Measurements from ENCODE around the gene IGSF21.

The IGSF21 gene

DNA sequence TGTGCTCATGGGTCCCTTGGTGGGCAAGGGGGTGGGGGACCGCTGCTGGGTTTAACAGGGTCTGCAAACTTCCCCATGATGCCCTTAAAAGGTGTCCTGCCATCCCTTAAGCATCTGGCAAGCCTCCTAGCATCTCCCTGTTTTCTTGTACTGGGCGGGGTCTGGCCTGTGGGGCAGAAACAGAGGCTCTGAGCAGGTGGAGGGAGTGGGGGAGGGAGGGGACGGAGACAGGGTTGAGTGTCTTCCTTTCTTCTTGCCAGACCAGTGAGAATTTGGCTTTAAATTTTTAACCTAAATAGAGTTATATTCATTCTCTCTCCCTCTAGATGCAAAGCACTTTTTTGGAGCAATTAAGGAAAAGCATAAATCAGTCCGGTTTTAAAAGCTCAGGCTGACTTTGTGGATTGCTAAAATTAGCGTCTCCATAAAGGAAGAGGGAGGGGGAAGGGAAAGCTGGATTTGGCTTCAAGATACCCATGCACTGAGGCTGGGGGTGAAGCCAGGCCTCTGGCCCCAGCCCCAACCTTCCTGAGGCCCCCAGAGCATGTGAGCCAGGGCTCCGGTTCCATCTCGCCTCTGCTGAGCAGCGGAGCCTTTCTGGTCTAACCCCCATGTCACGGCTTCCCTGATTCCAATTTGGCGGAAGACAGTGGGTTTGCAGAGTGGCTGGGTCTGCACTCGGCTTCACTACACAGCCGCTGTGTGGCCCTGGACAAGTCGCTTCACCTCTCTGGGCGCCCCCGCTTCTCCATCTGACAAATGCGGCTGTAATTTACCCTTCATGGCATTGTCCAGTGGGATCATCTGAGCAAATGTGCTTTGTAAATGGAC, 25.3 kb downstream of the IGSF21 start:
- Mint-ChIP-seq H3K36me3 (ENCODE audit: low read depth) (no peaks in the 10 kb centered on the region), H3K27me3 (ENCODE audit: low read depth) (peaks cover 53% of the 10 kb centered on the region), H3K27ac (peak overlapping the region in 2 of 3 experiments; percentile 22 to 34), H3K4me1 (peaks cover 22% of the 10 kb centered on the region), H3K4me3 (no peak overlapping the region), H3K9me3 (peaks cover 2% of the 10 kb centered on the region)
- TF ChIP-seq, protein P1, sequence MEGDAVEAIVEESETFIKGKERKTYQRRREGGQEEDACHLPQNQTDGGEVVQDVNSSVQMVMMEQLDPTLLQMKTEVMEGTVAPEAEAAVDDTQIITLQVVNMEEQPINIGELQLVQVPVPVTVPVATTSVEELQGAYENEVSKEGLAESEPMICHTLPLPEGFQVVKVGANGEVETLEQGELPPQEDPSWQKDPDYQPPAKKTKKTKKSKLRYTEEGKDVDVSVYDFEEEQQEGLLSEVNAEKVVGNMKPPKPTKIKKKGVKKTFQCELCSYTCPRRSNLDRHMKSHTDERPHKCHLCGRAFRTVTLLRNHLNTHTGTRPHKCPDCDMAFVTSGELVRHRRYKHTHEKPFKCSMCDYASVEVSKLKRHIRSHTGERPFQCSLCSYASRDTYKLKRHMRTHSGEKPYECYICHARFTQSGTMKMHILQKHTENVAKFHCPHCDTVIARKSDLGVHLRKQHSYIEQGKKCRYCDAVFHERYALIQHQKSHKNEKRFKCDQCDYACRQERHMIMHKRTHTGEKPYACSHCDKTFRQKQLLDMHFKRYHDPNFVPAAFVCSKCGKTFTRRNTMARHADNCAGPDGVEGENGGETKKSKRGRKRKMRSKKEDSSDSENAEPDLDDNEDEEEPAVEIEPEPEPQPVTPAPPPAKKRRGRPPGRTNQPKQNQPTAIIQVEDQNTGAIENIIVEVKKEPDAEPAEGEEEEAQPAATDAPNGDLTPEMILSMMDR (IDR thresholded peaks at IDR 0.05; ENCODE audit: unreplicated experiment in 3 of 3): no peak

DNA sequence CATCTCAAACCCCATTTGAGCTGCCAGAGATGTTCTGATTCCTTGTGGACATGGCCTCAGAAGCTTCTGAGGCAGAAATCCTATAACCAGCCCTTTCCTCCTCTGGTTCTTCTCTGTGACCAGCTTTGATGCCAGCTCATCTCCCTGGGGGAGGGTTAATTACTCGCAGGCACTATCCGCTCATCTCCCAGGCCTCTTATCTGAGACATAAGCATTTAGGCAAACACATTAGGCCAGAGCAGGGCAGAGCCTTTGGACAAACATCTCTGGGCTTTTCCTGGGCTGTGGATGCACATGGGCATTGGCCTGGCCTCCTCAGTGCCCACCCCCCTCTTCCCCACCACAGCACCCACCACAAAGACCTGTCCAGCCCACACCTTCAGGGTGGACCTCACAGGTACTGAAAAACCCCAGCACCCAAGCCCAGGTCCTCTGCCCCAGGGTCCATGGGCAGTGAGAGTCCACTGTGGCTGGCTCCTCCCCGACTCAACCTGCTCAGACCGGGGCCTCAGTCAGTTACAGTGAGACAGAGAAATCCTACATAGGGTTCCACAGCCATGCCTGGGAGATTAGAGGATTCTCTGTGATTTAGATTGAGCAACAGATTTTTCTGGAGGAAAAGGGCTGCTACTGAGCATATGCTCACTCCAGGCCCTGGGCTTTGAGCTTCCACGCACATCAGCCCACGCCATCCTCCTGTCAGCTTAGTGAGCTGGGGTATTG, 26.9 kb downstream of the IGSF21 start:
- Mint-ChIP-seq H3K27ac (no peak overlapping the region), H3K36me3 (ENCODE audit: low read depth) (no peaks in the 10 kb centered on the region), H3K9me3 (peaks cover 2% of the 10 kb centered on the region), H3K4me1 (peaks cover 27% of the 10 kb centered on the region), H3K27me3 (ENCODE audit: low read depth) (peaks cover 55% of the 10 kb centered on the region), H3K4me3 (no peak overlapping the region)
- TF ChIP-seq, protein P1 (IDR thresholded peaks at IDR 0.05; ENCODE audit: unreplicated experiment in 3 of 3): no peak

DNA sequence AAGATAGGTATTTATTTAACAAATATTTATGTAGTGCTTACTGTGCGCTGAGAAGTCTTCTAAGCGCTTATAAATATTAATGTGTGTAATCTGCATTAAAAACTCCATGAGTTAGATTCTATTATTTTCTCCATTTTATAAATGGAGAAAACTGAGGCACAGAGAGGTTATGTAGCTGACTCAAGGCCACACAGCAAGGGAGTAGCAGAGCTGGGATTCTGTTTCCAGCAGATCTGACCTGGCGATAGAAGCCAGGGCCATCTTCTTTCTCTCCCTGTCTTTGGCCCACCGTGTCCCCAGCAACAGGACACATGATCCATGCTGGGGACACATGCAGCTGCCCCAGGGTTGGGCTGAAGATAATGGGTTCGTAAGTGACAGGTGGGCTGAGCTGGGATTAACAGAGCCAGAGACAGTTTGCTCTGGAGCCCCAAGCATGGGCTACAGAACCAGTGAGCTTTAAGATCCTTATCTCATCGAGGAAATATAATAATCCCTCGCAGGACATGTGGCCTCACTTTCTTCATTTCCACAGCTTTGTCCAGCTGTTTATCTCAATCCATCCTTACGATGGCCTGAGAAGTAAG, 30.3 kb downstream of the IGSF21 start:
- peaks cover 52% of the 10 kb centered on the region for H3K27me3 Mint-ChIP-seq (ENCODE audit: low read depth)

DNA sequence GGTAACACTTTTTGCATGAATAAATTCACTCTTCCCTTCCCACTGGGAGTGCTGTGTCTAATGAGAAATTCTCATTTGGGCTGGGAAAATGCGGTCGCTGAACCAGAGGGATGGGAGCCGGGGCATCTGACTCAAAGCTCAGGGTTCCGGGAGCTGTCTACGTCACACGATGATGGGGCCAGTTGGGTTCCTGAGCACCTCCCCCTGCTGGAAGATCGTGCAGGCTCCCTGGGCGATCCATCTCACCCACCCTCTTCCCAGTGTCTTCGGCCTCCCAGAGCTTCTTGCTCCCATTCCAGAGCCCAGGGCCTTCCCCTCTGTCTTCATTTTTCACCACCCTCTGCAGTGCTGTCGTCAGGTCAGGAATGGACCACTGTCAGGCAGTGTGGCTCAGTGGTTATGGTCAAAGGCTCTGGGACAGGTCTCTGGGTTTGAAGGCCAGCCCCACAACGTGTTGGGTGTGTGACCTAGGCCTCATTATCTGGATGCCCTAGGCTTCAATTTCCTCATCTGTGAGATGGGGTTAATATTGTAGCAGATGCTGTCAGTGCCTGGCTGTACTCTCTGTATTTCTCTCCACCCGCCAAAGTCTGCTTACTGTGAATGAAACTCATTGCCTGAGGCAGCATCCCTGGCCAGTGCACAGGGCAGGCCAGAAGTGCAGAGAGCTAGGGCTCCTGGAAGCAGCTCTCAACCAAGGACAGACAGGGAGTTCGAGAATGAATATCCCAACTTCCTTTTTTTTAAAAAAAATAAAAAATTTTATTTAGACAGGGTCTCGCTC, 31.8 kb downstream of the IGSF21 start:
- H3K9me3 Mint-ChIP-seq: peaks cover 2% of the 10 kb centered on the region
- H3K4me1 Mint-ChIP-seq: peaks cover 6% of the 10 kb centered on the region
- H3K4me3 Mint-ChIP-seq: no peak overlapping the region
- no peak overlapping the region for H3K27ac Mint-ChIP-seq
- peaks cover 51% of the 10 kb centered on the region for H3K27me3 Mint-ChIP-seq (ENCODE audit: low read depth)
- TF ChIP-seq, protein P1 (IDR thresholded peaks at IDR 0.05; ENCODE audit: unreplicated experiment in 3 of 3): no peak
- no peaks in the 10 kb centered on the region for H3K36me3 Mint-ChIP-seq (ENCODE audit: low read depth)

More for the DNA sequence above, 30.3 kb downstream of the IGSF21 start:
- H3K36me3 Mint-ChIP-seq (ENCODE audit: low read depth): no peaks in the 10 kb centered on the region
- H3K27ac Mint-ChIP-seq: peak overlapping the region in 1 of 3 experiments; percentile 27
- H3K4me1 Mint-ChIP-seq: peaks cover 18% of the 10 kb centered on the region
- TF ChIP-seq, protein P1 (IDR thresholded peaks at IDR 0.05; ENCODE audit: unreplicated experiment in 3 of 3): no peak
- H3K9me3 Mint-ChIP-seq: peaks cover 2% of the 10 kb centered on the region
- H3K4me3 Mint-ChIP-seq: peak overlapping the region in 1 of 3 experiments; percentile 37

DNA sequence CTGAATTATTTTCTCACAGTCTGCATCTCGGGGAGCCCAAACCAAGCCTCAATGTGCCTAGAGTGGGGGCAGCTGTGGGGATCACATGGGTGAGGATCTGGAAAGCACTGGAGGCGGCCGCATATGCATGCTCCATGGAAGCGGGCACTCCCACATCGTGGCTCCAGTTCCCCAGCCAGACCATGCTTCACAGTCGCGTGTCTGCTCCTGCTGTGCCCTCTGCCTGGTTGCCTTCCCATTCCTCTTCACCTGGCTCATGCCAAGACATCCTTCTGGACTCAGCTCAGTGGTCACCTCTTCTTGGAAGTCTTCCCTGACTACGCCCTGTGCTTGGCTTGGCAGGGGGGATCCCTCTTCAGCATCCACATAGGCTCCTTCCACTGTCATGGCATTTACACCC, 32.8 kb downstream of the IGSF21 start:
- TF ChIP-seq, protein P1 (IDR thresholded peaks at IDR 0.05; ENCODE audit: unreplicated experiment in 3 of 3): no peak
- Mint-ChIP-seq H3K27me3 (ENCODE audit: low read depth) (peaks cover 60% of the 10 kb centered on the region), H3K4me3 (no peak overlapping the region), H3K4me1 (peaks cover 11% of the 10 kb centered on the region), H3K27ac (no peak overlapping the region), H3K36me3 (ENCODE audit: low read depth) (no peaks in the 10 kb centered on the region), H3K9me3 (peaks cover 2% of the 10 kb centered on the region)

All from nephron (organoid).